GM13976 (cell line): Measurements from ENCODE around the gene RBCK1.
"Not testable (repeated sequence)": the region's sequence is repeated elsewhere in the genome, so short reads cannot be mapped to it uniquely, and the experiment has no call there.

ENCODE experiments used
- DNase-seq: peaks from one replicate; pipeline ENCODE4 v3.0.0; 2012; ENCODE audit warnings: low spot score
- in situ Hi-C: fragments of 300-500 bp; cut with MboI; formaldehyde crosslinking; loops from one replicate; pipeline ENCODE4 v1.12.0; 2022; ENCODE audit warnings: low sequenced_read_pairs, mixed read lengths, inconsistent platforms; ENCODE audit not compliant: unreplicated experiment
- TF ChIP-seq, protein P1 (sequence below): IDR thresholded peaks from 2 replicates; pipeline ENCODE4 v1.5.1; 2012; ENCODE audit warnings: borderline replicate concordance, mild to moderate bottlenecking; ENCODE audit not compliant: insufficient read depth; ENCODE audit errors: extremely low read depth, missing control alignments, control extremely low read depth

Gene RBCK1

DNA sequence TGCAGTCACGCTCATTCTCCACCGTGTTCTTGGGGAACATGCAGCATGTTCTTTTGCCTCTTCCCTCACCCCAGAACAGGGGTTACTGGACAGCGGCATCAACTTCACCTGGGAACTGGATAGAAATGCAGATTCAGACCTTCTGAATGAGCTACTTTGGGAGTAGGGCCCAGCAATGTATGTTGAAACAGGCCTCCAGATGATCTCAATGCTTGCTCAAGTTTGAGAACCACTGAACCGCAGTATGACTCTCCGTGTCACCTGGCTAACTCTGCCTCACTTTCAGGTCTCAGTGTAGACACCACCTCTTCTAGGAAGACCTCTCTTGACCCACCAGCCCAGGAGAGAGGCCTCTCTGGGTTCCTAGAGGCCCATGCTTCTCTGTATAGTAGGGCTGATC, 22.7 kb upstream of the RBCK1 start:
- TF ChIP-seq, protein P1, sequence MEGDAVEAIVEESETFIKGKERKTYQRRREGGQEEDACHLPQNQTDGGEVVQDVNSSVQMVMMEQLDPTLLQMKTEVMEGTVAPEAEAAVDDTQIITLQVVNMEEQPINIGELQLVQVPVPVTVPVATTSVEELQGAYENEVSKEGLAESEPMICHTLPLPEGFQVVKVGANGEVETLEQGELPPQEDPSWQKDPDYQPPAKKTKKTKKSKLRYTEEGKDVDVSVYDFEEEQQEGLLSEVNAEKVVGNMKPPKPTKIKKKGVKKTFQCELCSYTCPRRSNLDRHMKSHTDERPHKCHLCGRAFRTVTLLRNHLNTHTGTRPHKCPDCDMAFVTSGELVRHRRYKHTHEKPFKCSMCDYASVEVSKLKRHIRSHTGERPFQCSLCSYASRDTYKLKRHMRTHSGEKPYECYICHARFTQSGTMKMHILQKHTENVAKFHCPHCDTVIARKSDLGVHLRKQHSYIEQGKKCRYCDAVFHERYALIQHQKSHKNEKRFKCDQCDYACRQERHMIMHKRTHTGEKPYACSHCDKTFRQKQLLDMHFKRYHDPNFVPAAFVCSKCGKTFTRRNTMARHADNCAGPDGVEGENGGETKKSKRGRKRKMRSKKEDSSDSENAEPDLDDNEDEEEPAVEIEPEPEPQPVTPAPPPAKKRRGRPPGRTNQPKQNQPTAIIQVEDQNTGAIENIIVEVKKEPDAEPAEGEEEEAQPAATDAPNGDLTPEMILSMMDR = no peak
- no peak for DNase-seq
- in situ Hi-C loops = no loop called here

DNA sequence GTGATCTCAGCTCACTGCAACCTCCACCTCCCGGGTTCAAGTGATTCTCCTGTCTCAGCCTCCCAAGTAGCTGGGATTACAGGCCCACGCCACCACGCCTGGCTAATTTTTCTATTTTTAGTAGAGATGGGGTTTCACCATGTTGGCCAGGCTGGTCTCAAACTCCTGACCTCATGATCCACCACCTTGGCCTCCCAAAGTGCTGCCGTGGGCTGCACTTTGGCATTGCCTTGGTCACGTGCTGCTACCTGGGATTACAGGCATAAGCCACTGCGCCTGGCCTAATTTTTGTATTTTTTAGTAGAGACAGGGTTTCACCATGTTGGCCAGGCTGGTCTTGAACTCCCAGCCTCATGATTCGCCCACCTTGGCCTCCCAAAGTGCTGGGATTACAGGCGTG, 21.5 kb upstream of the RBCK1 start:
- in situ Hi-C loops, DNase-seq: not testable (repeated sequence)

DNA sequence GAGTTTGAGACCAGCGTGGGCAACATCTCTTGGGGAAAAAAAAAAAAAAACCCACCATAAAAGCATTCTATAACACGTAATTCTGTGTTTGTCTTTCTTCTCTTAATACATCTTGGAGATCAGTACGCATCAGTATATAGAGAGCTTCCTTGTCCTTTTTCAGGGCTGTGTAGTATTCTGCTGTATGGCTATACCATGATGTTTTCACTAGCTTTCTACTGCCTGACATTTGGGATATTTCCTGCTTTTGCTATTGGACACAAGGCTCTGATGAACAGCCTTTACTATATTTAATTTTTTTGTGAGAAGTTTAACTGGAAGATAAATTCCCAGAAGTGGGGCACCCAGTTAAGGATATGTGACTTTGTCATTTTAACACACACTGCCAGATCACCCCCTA, 20.6 kb upstream of the RBCK1 start:
- in situ Hi-C loops = no loop called here
- TF ChIP-seq, protein P1 = no peak
- no peak for DNase-seq

DNA sequence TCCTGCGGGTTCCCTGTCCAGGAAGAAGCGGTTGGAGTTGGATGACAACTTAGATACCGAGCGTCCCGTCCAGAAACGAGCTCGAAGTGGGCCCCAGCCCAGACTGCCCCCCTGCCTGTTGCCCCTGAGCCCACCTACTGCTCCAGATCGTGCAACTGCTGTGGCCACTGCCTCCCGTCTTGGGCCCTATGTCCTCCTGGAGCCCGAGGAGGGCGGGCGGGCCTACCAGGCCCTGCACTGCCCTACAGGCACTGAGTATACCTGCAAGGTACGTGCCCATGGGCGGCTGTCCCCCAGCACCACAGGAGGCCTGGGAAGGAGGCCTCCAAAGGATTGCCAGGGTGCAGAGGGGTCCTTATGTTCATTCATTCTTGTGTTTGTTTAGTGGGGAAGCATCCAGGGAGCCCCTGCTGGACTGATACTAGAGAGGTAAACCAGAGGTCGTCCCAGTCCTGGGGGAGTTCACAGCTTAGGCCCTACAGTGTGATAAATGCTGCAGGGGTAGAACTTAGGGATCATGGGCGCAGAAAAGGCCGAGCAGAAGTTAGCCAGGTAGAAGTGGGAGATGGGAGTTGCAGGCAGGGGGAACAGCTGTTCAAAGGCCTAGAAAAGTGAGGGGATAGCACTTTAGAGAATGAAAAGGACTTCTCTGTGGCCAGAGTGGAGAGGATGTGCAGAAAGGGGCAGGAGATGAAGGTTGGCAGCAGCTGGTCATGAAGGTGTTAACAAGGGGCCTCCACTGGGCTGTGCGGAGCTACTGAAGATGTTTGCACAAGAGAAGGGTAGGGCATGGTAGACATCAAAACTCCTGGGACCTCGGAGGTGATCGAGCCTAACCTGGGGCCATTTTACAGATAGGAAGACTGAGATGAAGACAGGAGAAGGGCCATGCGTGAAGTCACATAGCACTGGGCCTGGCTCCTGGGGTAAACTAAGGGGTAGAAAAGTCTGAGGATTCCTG, 19.8 kb upstream of the RBCK1 start:
- in situ Hi-C loops = no loop called here
- TF ChIP-seq, protein P1 = no peak
- DNase-seq = no peak

DNA sequence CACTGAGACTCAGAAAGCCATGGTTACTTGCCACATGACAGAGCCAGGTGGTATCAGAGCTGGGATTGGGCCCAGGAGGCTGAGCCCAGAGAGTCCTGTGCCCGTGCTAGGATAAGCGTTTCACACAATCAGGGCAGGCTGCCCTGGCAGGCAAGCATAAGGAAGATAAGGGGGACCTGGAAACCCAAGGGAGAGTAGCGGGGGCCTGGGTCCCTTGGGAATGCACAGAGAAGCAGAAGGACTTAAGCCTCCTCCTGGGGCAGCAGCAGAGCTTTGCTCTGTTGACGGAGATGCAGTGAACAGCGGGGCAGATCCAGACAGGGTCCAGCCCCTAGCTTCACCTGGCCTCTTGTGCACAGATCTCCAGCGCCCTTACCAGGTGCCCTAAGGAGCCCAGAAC, 18.9 kb upstream of the RBCK1 start:
- DNase-seq = no peak
- TF ChIP-seq, protein P1 = no peak
- in situ Hi-C loops = no loop called here

DNA sequence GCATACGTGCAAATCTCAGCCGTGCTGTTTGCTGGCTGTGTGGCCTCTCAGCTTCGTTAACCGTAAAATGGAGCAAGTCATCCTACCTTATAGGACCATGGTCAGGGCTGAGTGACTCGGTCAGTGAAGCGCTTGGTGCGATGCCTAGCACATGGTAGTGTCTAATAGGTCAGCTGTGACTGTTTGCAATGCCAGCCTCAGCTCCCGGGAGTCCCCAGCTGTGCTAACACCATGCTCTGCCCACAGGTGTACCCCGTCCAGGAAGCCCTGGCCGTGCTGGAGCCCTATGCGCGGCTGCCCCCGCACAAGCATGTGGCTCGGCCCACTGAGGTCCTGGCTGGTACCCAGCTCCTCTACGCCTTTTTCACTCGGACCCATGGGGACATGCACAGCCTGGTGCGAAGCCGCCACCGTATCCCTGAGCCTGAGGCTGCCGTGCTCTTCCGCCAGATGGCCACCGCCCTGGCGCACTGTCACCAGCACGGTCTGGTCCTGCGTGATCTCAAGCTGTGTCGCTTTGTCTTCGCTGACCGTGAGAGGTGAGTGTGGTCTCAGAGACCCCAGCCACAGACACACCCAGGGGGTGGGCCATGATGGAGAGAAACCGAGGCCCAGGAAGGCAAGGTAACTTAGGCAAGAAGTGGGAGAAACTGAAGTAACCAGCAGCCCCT, 16.9 kb upstream of the RBCK1 start:
- in situ Hi-C loops = no loop called here
- TF ChIP-seq, protein P1 = no peak
- no peak for DNase-seq

DNA sequence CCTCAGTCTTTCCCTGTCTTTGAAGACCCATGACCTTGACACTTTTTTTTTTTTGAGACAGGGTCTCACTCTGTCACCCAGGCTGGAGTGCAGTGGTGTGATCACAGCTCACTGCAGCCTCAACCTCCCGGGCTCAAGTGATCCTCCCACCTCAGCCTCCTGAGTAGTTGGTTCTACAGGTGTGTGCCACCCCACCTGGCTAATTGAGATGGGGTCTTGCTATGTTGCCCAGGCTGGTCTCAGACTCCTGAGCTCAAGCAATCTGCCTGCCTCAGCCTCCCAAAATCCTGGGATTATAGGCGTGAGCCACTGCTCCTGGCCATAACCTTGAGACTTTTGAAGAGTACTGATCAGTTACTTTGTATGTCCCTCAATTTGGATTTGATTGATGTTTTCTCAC, 14.8 kb upstream of the RBCK1 start:
- in situ Hi-C loops = not testable (repeated sequence)

More for the DNA sequence above, 14.8 kb upstream of the RBCK1 start:
- not testable (repeated sequence) for DNase-seq
